HCT116 (cell line): ENCODE measurements around the gene GCDH. TPM values are rescaled to one million over a fixed set of nuclear protein-coding genes. Genes with fewer than 3 reads are reported as not detected.

Experiments
- ATAC-seq: fragments of 200-7000 bp; cut with Tn5 transposase; 2 replicates; pipeline ENCODE4 v1.9.1; 2020; ENCODE audit warnings: mild to moderate bottlenecking, moderate library complexity
- BruUV-seq: library from RNA; stranded (reverse); fragments of 400-500 nt; replicated peaks from 2 replicates; lab custom pipeline; 2021; lab: Mats Ljungman, UMichigan
- CTCF ChIA-PET: fragments of 300-600 bp; sonication (Branson Sonifier 250); formaldehyde crosslinking; loops from one replicate; lab custom pipeline; 2021; ENCODE audit warnings: antibody characterized with exemption; lab: Charles Lee
- POLR2A ChIA-PET: fragments of 300-600, 350-600 bp; sonication (Branson Sonifier 250); formaldehyde crosslinking; loops from one replicate; lab custom pipeline; 2021; ENCODE audit warnings: antibody characterized with exemption; lab: Charles Lee
- RAD21 ChIA-PET, 2 experiments: fragments of 300-600 bp; sonication (Branson Sonifier 250); formaldehyde crosslinking; loops; one replicate each; lab custom pipeline; 2023; ENCODE audit warnings: low total read pairs in 2 of 2; ENCODE audit not compliant: uncharacterized antibody in 2 of 2, unreplicated experiment in 2 of 2, low non-redundant PET in 1 of 2; lab: Charles Lee
- DNase-seq: peaks from one replicate; pipeline ENCODE4 v3.0.0-alpha.2; 2010; ENCODE audit warnings: low read depth, low spot score
- H2AFZ ChIP-seq: fragments of 200-600 bp; shearing (Covaris generic), sonication (generic); 2 replicates; pipeline ENCODE4 v1.6.1; 2017; ENCODE audit warnings: low read depth, mixed run types, mixed read lengths, antibody characterized with exemption, low read length; ENCODE audit not compliant: poor library complexity, severe bottlenecking
- H3K27ac ChIP-seq: 2 replicates; pipeline ENCODE4 v1.5.1; 2012; ENCODE audit warnings: low read depth, low read length
- H3K27me3 ChIP-seq: fragments of 200-600 bp; sonication (generic); 2 replicates; pipeline ENCODE4 v1.6.1; 2016; ENCODE audit warnings: mixed run types, low read length, mixed read lengths; ENCODE audit not compliant: insufficient read depth
- H3K36me3 ChIP-seq, 2 experiments: fragments of 200-500 bp in 1 of 2; fragments of 200-600 bp in 1 of 2; sonication (Bioruptor generic) in 1 of 2; sonication (generic) in 1 of 2; 2 replicates each; pipeline versions ENCODE4 v1.5.1 to v1.6.1; 2014 to 2016; ENCODE audit warnings: low read length in 2 of 2, inconsistent platforms in 1 of 2, mixed read lengths in 1 of 2, mixed run types in 1 of 2; ENCODE audit not compliant: insufficient read depth in 2 of 2, control insufficient read depth in 1 of 2
- H3K4me1 ChIP-seq, 2 experiments: fragments of 200-600 bp in 1 of 2; sonication (generic) in 1 of 2; 2 replicates each; pipeline versions ENCODE4 v1.5.1 to v1.6.1; 2012 to 2017; ENCODE audit warnings: low read length in 2 of 2, inconsistent platforms in 1 of 2, mild to moderate bottlenecking in 1 of 2, mixed read lengths in 1 of 2, mixed run types in 1 of 2, moderate library complexity in 1 of 2; ENCODE audit not compliant: insufficient read depth in 2 of 2, control insufficient read depth in 1 of 2
- H3K4me2 ChIP-seq: fragments of 200-600 bp; sonication (generic); 2 replicates; pipeline ENCODE4 v1.6.1; 2017; ENCODE audit warnings: mixed run types, low read length, mixed read lengths
- H3K4me3 ChIP-seq, 2 experiments: fragments of 200-600 bp in 1 of 2; sonication (generic) in 1 of 2; replicated peaks in 1 of 2; 2 replicates each; pipeline ENCODE4 v1.5.1; 2011 to 2016; ENCODE audit warnings: low read length in 2 of 2, control low read depth in 1 of 2, low read depth in 1 of 2, mild to moderate bottlenecking in 1 of 2, mixed read lengths in 1 of 2, mixed run types in 1 of 2
- H3K79me2 ChIP-seq: fragments of 200-600 bp; sonication (generic); 2 replicates; pipeline ENCODE4 v1.6.1; 2017; ENCODE audit warnings: mild to moderate bottlenecking, mixed run types, low read length, moderate library complexity, mixed read lengths; ENCODE audit not compliant: insufficient read depth
- H3K9ac ChIP-seq: fragments of 200-600 bp; sonication (generic); 2 replicates; pipeline ENCODE4 v1.6.1; 2016; ENCODE audit warnings: low read length, mixed read lengths
- H3K9me2 ChIP-seq: fragments of 200-600 bp; sonication (generic), shearing (Covaris generic); 2 replicates; pipeline ENCODE4 v1.6.1; 2017; ENCODE audit warnings: mixed run types, mild to moderate bottlenecking, moderate library complexity; ENCODE audit not compliant: insufficient read depth
- H3K9me3 ChIP-seq, 2 experiments: fragments of 200-500 bp in 1 of 2; fragments of 200-600 bp in 1 of 2; sonication (Bioruptor generic) in 1 of 2; sonication (generic) in 1 of 2; 2 replicates each; pipeline ENCODE4 v1.6.1; 2014 to 2017; ENCODE audit warnings: low read length in 2 of 2, mixed read lengths in 2 of 2, inconsistent platforms in 1 of 2, low read depth in 1 of 2, mild to moderate bottlenecking in 1 of 2, mixed run types in 1 of 2, moderate library complexity in 1 of 2; ENCODE audit not compliant: control insufficient read depth in 1 of 2, insufficient read depth in 1 of 2
- H4K20me1 ChIP-seq: fragments of 200-600 bp; sonication (generic), shearing (Covaris generic); 2 replicates; pipeline ENCODE4 v1.6.1; 2017; ENCODE audit warnings: mixed run types, mild to moderate bottlenecking, moderate library complexity; ENCODE audit not compliant: insufficient read depth
- CBX3 ChIP-seq: IDR thresholded peaks from 2 replicates; pipeline ENCODE4 v1.6.1; 2012; ENCODE audit warnings: low read depth
- CEBPB ChIP-seq: IDR thresholded peaks from 2 replicates; pipeline ENCODE4 v1.6.1; 2012; ENCODE audit warnings: low read depth
- CTCF ChIP-seq, 3 experiments: fragments of 200-600 bp in 1 of 3; sonication (generic) in 1 of 3; IDR thresholded peaks in 2 of 3; conservative IDR thresholded peaks in 1 of 3; 2 replicates each; pipeline ENCODE4 v1.5.1; 2012 to 2017; ENCODE audit warnings: low read depth in 2 of 3, low read length in 2 of 3, antibody characterized with exemption in 1 of 3, borderline replicate concordance in 1 of 3, control low read depth in 1 of 3, mild to moderate bottlenecking in 1 of 3, mixed read lengths in 1 of 3, mixed run types in 1 of 3, moderate library complexity in 1 of 3; ENCODE audit not compliant: insufficient read depth in 1 of 3
- EGR1 ChIP-seq: IDR thresholded peaks from 2 replicates; pipeline ENCODE4 v1.6.1; 2012; ENCODE audit warnings: low read depth
- ELF1 ChIP-seq: IDR thresholded peaks from 2 replicates; pipeline ENCODE4 v1.6.1; 2012; ENCODE audit warnings: low read depth, borderline replicate concordance
- EZH2 ChIP-seq: fragments of 200-600 bp; sonication (generic); IDR thresholded peaks from 2 replicates; pipeline ENCODE4 v1.6.1; 2017; ENCODE audit warnings: antibody characterized with exemption, mixed run types
- EZH2phosphoT487 ChIP-seq: fragments of 200-600 bp; IDR thresholded peaks from 2 replicates; pipeline ENCODE4 v1.6.1; 2018; ENCODE audit warnings: antibody characterized with exemption, borderline replicate concordance
- JUND ChIP-seq: IDR thresholded peaks from 2 replicates; pipeline ENCODE4 v1.6.1; 2012
- MAX ChIP-seq: IDR thresholded peaks from 2 replicates; pipeline ENCODE4 v1.6.1; 2012
- POLR2A ChIP-seq: IDR thresholded peaks from 2 replicates; pipeline ENCODE4 v1.7.0; 2011; ENCODE audit warnings: borderline replicate concordance; ENCODE audit not compliant: insufficient read depth, insufficient read length; ENCODE audit errors: extremely low read depth
- POLR2AphosphoS5 ChIP-seq: IDR thresholded peaks from 2 replicates; pipeline ENCODE4 v1.6.1; 2011; ENCODE audit warnings: mild to moderate bottlenecking, low read depth, low read length, moderate library complexity
- SRF ChIP-seq: IDR thresholded peaks from 2 replicates; pipeline ENCODE4 v1.6.1; 2012; ENCODE audit warnings: low read depth
- TCF7L2 ChIP-seq: IDR thresholded peaks from 2 replicates; pipeline ENCODE4 v1.7.0; 2011; ENCODE audit warnings: borderline replicate concordance, inconsistent platforms; ENCODE audit not compliant: insufficient read depth, insufficient read length; ENCODE audit errors: extremely low read depth
- ZBTB33 ChIP-seq: IDR thresholded peaks from 2 replicates; pipeline ENCODE4 v1.6.1; 2011; ENCODE audit warnings: mild to moderate bottlenecking, low read length, moderate library complexity; ENCODE audit not compliant: insufficient replicate concordance; ENCODE audit errors: extremely low read depth
- ZFX ChIP-seq: fragments of 450-650 bp; IDR thresholded peaks from 2 replicates; pipeline ENCODE4 v1.6.1; 2017
- ZNF274 ChIP-seq: fragments of 200-500 bp; sonication (Bioruptor generic); IDR thresholded peaks from 2 replicates; pipeline ENCODE4 v1.6.1; 2014; ENCODE audit warnings: mild to moderate bottlenecking, low read depth, low read length, inconsistent platforms
- intact Hi-C: fragments of 100-400 bp; cut with micrococcal nuclease; formaldehyde crosslinking; loops from 2 replicates; pipeline ENCODE4 v1.10.0; 2022
- total RNA-seq: library from RNA; stranded (reverse); gene quantifications from one replicate; pipeline ENCODE4 v1.2.1, GENCODE V29; 2021; ENCODE audit not compliant: unreplicated experiment
- TF ChIP-seq, protein P1 (sequence below): IDR thresholded peaks from 2 replicates; pipeline ENCODE4 v1.6.1; 2012; ENCODE audit warnings: low read depth

The GCDH gene
- total RNA-seq, 1 experiment from 2014 or later = 23.2 TPM

DNA sequence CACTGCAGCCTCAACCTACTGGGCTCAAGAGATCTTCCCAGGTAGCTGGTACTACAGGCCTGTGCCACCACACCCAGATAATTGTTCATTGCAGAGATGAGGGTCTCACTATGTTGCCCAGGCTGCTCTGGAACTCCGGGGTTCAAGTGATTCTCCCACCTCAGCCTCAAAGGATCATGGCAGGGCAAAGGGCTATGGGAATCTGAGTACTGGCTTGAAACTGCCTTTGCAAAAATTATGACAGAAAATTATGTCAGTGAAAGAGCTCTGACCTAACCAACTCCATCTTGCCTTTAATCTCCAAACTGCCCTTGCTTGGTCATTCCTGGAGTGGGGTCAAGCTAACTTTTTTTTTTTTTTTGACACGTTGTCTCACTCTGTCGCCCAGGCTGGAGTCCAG, 8.4 kb upstream of the GCDH start:
- Histone ChIP-seq H4K20me1 (no peaks in the 10 kb centered on the region), H3K27me3 (no peaks in the 10 kb centered on the region), H3K9ac (no peak overlapping the region), H3K9me2 (no peaks in the 10 kb centered on the region), H3K27ac (no peak overlapping the region), H3K79me2 (no peaks in the 10 kb centered on the region), H3K4me3 (no peak overlapping the region), H3K4me2 (no peak overlapping the region), H2AFZ (no peak overlapping the region), H3K9me3 (peaks cover 0 to 14% of the 10 kb centered on the region in 2 experiments; a peak in 2 of 4 replicates), H3K36me3 (0 out of 4 replicates have a peak, but pooled peaks cover 0 to 4% of the 10 kb centered on the region in 2 experiments), H3K4me1 (peaks cover 6 to 15% of the 10 kb centered on the region in 2 experiments; a peak in 3 of 4 replicates)
- ChIA-PET CTCF (interaction anchor here (0.6 to 1.5 kb wide), 3 partner anchors 8 to 36 kb away, joined by 3 to 5 read pairs (median 4); partner anchors contain the start of gene GCDH), POLR2A (interaction anchor here (0.9 to 1.8 kb wide), 2 partner anchors 8 to 49 kb away, joined by 3 to 14 read pairs; partner anchors contain the start of genes GCDH and RTBDN), RAD21 (no interaction called here)
- DNase-seq (no peak), ATAC-seq (no peak)
- BruUV-seq = no TSS peak
- no peak for TF ChIP-seq CBX3
- TF ChIP-seq CTCF (IDR thresholded peaks at IDR 0.05 in 2 of 3, conservative IDR thresholded peaks at IDR 0.05 in 1 of 3; ENCODE audit: borderline replicate concordance in 1 of 3, insufficient read depth in 1 of 3, low read depth in 2 of 3, low read length in 2 of 3) = no peak
- TF ChIP-seq, protein P1, sequence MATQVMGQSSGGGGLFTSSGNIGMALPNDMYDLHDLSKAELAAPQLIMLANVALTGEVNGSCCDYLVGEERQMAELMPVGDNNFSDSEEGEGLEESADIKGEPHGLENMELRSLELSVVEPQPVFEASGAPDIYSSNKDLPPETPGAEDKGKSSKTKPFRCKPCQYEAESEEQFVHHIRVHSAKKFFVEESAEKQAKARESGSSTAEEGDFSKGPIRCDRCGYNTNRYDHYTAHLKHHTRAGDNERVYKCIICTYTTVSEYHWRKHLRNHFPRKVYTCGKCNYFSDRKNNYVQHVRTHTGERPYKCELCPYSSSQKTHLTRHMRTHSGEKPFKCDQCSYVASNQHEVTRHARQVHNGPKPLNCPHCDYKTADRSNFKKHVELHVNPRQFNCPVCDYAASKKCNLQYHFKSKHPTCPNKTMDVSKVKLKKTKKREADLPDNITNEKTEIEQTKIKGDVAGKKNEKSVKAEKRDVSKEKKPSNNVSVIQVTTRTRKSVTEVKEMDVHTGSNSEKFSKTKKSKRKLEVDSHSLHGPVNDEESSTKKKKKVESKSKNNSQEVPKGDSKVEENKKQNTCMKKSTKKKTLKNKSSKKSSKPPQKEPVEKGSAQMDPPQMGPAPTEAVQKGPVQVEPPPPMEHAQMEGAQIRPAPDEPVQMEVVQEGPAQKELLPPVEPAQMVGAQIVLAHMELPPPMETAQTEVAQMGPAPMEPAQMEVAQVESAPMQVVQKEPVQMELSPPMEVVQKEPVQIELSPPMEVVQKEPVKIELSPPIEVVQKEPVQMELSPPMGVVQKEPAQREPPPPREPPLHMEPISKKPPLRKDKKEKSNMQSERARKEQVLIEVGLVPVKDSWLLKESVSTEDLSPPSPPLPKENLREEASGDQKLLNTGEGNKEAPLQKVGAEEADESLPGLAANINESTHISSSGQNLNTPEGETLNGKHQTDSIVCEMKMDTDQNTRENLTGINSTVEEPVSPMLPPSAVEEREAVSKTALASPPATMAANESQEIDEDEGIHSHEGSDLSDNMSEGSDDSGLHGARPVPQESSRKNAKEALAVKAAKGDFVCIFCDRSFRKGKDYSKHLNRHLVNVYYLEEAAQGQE = no peak
- no peak for TF ChIP-seq EZH2
- TF ChIP-seq CEBPB = no peak
- no peak for TF ChIP-seq EZH2phosphoT487
- TF ChIP-seq ZNF274 = no peak
- no peak for TF ChIP-seq POLR2A
- no peak for TF ChIP-seq SRF
- no peak for TF ChIP-seq MAX
- TF ChIP-seq ZFX = no peak
- TF ChIP-seq EGR1 = no peak
- no peak for TF ChIP-seq ZBTB33
- no peak for TF ChIP-seq ELF1
- TF ChIP-seq TCF7L2 = no peak
- no peak for TF ChIP-seq JUND
- no peak for TF ChIP-seq POLR2AphosphoS5
- intact Hi-C loops = no loop called here
